ENCODE data around the gene MAP1LC3B.

DNA sequence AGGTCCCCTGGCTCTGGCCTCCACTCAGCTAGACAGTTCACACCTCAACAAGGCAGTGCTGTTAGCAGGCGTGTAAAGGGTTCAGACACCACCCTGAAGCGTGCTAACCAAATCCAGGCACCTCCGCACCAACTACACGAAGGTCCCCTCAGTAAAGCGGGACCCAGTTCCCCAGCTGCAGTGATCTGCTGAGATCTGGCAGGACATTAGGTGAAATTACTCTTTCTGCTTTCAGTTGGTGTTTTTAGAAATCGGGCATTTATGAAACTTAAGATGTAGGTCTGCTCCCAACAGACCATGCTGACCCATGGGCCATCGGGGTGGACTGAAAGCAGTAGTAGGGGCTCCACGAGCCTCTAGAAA lies 35.7 kb upstream of the MAP1LC3B start:
- TF ChIP-seq CTCF (IDR thresholded peaks at IDR 0.05): no peak
- TF ChIP-seq MAFK (IDR thresholded peaks at IDR 0.05; ENCODE audit: partially characterized antibody): no peak
- TF ChIP-seq ESRRA (IDR thresholded peaks at IDR 0.05; ENCODE audit: borderline replicate concordance, low read length): no peak
- no peak for TF ChIP-seq TP53 (CRISPR knock-in tag; IDR thresholded peaks at IDR 0.05)
- no peak for TF ChIP-seq PBX3 (IDR thresholded peaks at IDR 0.05)
- TF ChIP-seq EHMT2 (IDR thresholded peaks at IDR 0.05; ENCODE audit: low read depth): no peak
- no peak for TF ChIP-seq PHF8 (IDR thresholded peaks at IDR 0.05; ENCODE audit: borderline replicate concordance, low read depth)
- TF ChIP-seq, protein P1, sequence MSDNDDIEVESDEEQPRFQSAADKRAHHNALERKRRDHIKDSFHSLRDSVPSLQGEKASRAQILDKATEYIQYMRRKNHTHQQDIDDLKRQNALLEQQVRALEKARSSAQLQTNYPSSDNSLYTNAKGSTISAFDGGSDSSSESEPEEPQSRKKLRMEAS (IDR thresholded peaks at IDR 0.05): no peak
- no peak for TF ChIP-seq EP300 (IDR thresholded peaks at IDR 0.05)
- TF ChIP-seq NR3C1 (IDR thresholded peaks at IDR 0.05): no peak
- TF ChIP-seq MAZ (IDR thresholded peaks at IDR 0.05; ENCODE audit: borderline replicate concordance, low read depth, low read length): no peak
- TF ChIP-seq POLR2A (IDR thresholded peaks at IDR 0.05; ENCODE audit: low read length): no peak

Data from A549 (cell line).